GM12878 (cell line): ENCODE results near the gene DCAF4. TPM values are rescaled to one million over a fixed set of nuclear protein-coding genes. Genes with fewer than 3 reads are reported as not detected.

Source experiments
- ATAC-seq: fragments of 200-7000 bp; cut with Tn5 transposase; 3 replicates; pipeline ENCODE4 v1.9.1; 2020; ENCODE audit warnings: mild to moderate bottlenecking, moderate library complexity
- BruUV-seq: library from RNA; stranded (reverse); fragments of 400-500 nt; replicated peaks from 2 replicates; lab custom pipeline; 2021; lab: Mats Ljungman, UMichigan
- CTCF ChIA-PET: fragments of 300-600 bp; sonication (Branson Sonifier 250); formaldehyde crosslinking; extraction: SDS; loops from one replicate; lab custom pipeline; 2021; ENCODE audit warnings: inconsistent platforms; lab: Yijun Ruan, JAX
- POLR2A ChIA-PET: fragments of 350-600 bp; formaldehyde crosslinking; extraction: SDS; loops from one replicate; lab custom pipeline; 2021; ENCODE audit warnings: inconsistent platforms; lab: Charles Lee
- RAD21 ChIA-PET: fragments of 300-600 bp; sonication (Branson Sonifier 250); formaldehyde crosslinking; loops from one replicate; lab custom pipeline; 2023; ENCODE audit warnings: antibody characterized with exemption; ENCODE audit not compliant: unreplicated experiment; lab: Charles Lee
- SMC1A ChIA-PET: fragments of 300-600 bp; sonication (Branson Sonifier 250); formaldehyde crosslinking; loops from one replicate; lab custom pipeline; 2023; ENCODE audit not compliant: unreplicated experiment, uncharacterized antibody; lab: Charles Lee
- DNase-seq: peaks from one replicate; pipeline ENCODE4 v3.0.0-alpha.2; 2011; ENCODE audit warnings: low read depth, low spot score
- FAIRE-seq: peaks from 3 replicates; lab custom pipeline; 2011; peaks lifted over from hg19 to GRCh38; lab: Jason Lieb, UNC
- H2AFZ ChIP-seq: 2 replicates; pipeline ENCODE4 v1.6.0; 2011; ENCODE audit warnings: low read depth, low read length, control low read depth; ENCODE audit not compliant: control insufficient read depth
- H3K27ac ChIP-seq: 2 replicates; pipeline ENCODE4 v1.5.1; 2011; ENCODE audit warnings: control low read depth; ENCODE audit not compliant: control insufficient read depth, insufficient read depth
- H3K27me3 ChIP-seq, 2 experiments: replicated peaks in 1 of 2; 2 replicates each; pipeline versions ENCODE4 v1.6.0 to v1.6.1; 2011; ENCODE audit warnings: low read length in 1 of 2; ENCODE audit not compliant: control insufficient read depth in 2 of 2, insufficient read depth in 2 of 2
- H3K36me3 ChIP-seq, 2 experiments: 2 replicates each; pipeline ENCODE4 v1.5.1; 2011; ENCODE audit warnings: low read length in 1 of 2; ENCODE audit not compliant: control insufficient read depth in 2 of 2, insufficient read depth in 2 of 2
- H3K4me1 ChIP-seq: 2 replicates; pipeline ENCODE4 v1.6.1; 2011; ENCODE audit warnings: mild to moderate bottlenecking, low read length, moderate library complexity, mixed read lengths; ENCODE audit not compliant: control insufficient read depth, insufficient read depth
- H3K4me2 ChIP-seq: 2 replicates; pipeline ENCODE4 v1.6.0; 2011; ENCODE audit warnings: control low read depth; ENCODE audit not compliant: control insufficient read depth, insufficient read depth
- H3K4me3 ChIP-seq: fragments of 200-600 bp; sonication (generic); 2 replicates; pipeline ENCODE4 v1.5.1; 2016
- H3K79me2 ChIP-seq: 2 replicates; pipeline ENCODE4 v1.6.0; 2011; ENCODE audit warnings: low read length; ENCODE audit not compliant: control insufficient read depth, insufficient read depth
- H3K9ac ChIP-seq: 2 replicates; pipeline ENCODE4 v1.8.0; 2011; ENCODE audit warnings: low read length, control low read depth, mixed read lengths; ENCODE audit not compliant: control insufficient read depth, insufficient read depth
- H3K9me3 ChIP-seq: replicated peaks from 3 replicates; pipeline ENCODE4 v1.5.1; 2011; ENCODE audit warnings: mild to moderate bottlenecking, low read length; ENCODE audit not compliant: control insufficient read depth, insufficient read depth
- H4K20me1 ChIP-seq: 2 replicates; pipeline ENCODE4 v1.6.0; 2011; ENCODE audit not compliant: control insufficient read depth, insufficient read depth
- BRCA1 ChIP-seq: IDR thresholded peaks from 2 replicates; pipeline ENCODE4 v1.6.1; 2011; ENCODE audit warnings: low read depth, low read length, improper control_type of control experiment
- EP300 ChIP-seq, 2 experiments: fragments of 150-350 bp in 1 of 2; IDR thresholded peaks; 2 replicates each; pipeline ENCODE4 v1.6.1; 2011 to 2012; ENCODE audit warnings: low read depth in 2 of 2, low read length in 2 of 2, borderline replicate concordance in 1 of 2, improper control_type of control experiment in 1 of 2, inconsistent platforms in 1 of 2; ENCODE audit not compliant: control insufficient read depth in 1 of 2
- MTA2 ChIP-seq: fragments of 450-650 bp; IDR thresholded peaks from 2 replicates; pipeline ENCODE4 v1.6.1; 2016; ENCODE audit warnings: low read depth, mild to moderate bottlenecking, moderate library complexity
- WGBS: methylation state at CpG from one replicate; pipeline ENCODE4 v1.1.6; 2016; ENCODE audit warnings: low lambda C conversion rate; ENCODE audit not compliant: insufficient replicate concordance, insufficient coverage; ENCODE audit errors: missing lambda C conversion rate; 5-methylcytosine and 5-hydroxymethylcytosine counted together
- in situ Hi-C: fragments of 300-500 bp; cut with MboI; formaldehyde crosslinking; loops from 9 replicates; pipeline ENCODE4 v1.14.3; 2018; ENCODE audit warnings: mixed read lengths
- intact Hi-C: fragments of 100-400 bp; cut with micrococcal nuclease; formaldehyde crosslinking; loops from one replicate; pipeline ENCODE4 v1.14.2; 2022; ENCODE audit not compliant: unreplicated experiment
- polyA plus RNA-seq, 11 experiments: library from polyadenylated mRNA; depleted of rRNA in 4 of 11; unstranded in 6 of 11; stranded (reverse) in 5 of 11; fragments of >200 nt; fragmentation: Nextera tagmentation in 4 of 11; fragmentation: Illumina TruSeq in 1 of 11; extraction: Ambion mirVana in 4 of 11; extraction: Trizol in 1 of 11; gene quantifications; 1 replicate in 1 of 11; 2 replicates in 10 of 11; pipeline versions ENCODE4 v1.2.1 to v1.2.3, GENCODE V29; 2011 to 2016; ENCODE audit warnings: inconsistent platforms in 2 of 11, missing spikeins in 2 of 11, low read depth in 1 of 11
- total RNA-seq, 4 experiments: library from RNA; depleted of rRNA in 3 of 4; stranded (reverse); fragments of >200 nt in 3 of 4; fragmentation: Illumina TruSeq in 1 of 4; extraction: Trizol in 1 of 4; gene quantifications; 2 replicates each; pipeline versions ENCODE4 v1.2.1 to v1.2.3, GENCODE V29; 2013 to 2021
- TF ChIP-seq, protein P1 (sequence below): fragments of 450-650 bp; IDR thresholded peaks from 2 replicates; pipeline ENCODE4 v1.6.1; 2016; ENCODE audit warnings: mild to moderate bottlenecking, moderate library complexity, borderline replicate concordance

DCAF4 gene
- total and polyA plus RNA-seq, 10 of the 15 experiments (the other 5 are each of a cell fraction or from before 2014, with no cell fraction given): 2.6 to 51.1 (median 21.0) TPM

- SMC1A ChIA-PET: interaction anchor here (0.6 to 2.2 kb wide), 7 partner anchors 8 to 339 kb away, joined by 3 to 8 read pairs (median 3); no protein-coding TSS in a partner anchor
- DNase-seq (no peak), FAIRE-seq (no peak), ATAC-seq (no peak)
- in situ Hi-C loops: no loop called here
- 86% methylated on average over 7 of the region's 7 CpGs for WGBS
- intact Hi-C loops: no loop called here
- POLR2A ChIA-PET: interaction anchor here (0.9 kb wide), 1 partner anchor 12 kb away, joined by 4 read pairs; the partner anchor contains the start of gene DPF3
- no peak overlapping the region for H3K27ac ChIP-seq
- H3K4me1 ChIP-seq: peaks cover 14% of the 10 kb centered on the region
- RAD21 ChIA-PET: interaction anchor here (1.2 kb wide), 1 partner anchor 12 kb away, joined by 4 read pairs; the partner anchor contains the start of gene DPF3
- no peak overlapping the region for H2AFZ ChIP-seq
- H3K4me3 ChIP-seq: no peak overlapping the region
- no peak overlapping the region for H3K4me2 ChIP-seq
- H3K9me3 ChIP-seq: peaks cover 4% of the 10 kb centered on the region; the same call in 2 of the 3 replicates
- BruUV-seq: no TSS peak
- no peaks in the 10 kb centered on the region for H3K36me3 ChIP-seq
- CTCF ChIA-PET: interaction anchor here (0.9 to 1.0 kb wide), 3 partner anchors 19 to 365 kb away, joined by 3 to 5 read pairs (median 4); no protein-coding TSS in a partner anchor
- H4K20me1 ChIP-seq: no peaks in the 10 kb centered on the region
- no peaks in the 10 kb centered on the region for H3K27me3 ChIP-seq
- no peak for TF ChIP-seq BRCA1
- no peak for TF ChIP-seq MTA2
- TF ChIP-seq, protein P1, sequence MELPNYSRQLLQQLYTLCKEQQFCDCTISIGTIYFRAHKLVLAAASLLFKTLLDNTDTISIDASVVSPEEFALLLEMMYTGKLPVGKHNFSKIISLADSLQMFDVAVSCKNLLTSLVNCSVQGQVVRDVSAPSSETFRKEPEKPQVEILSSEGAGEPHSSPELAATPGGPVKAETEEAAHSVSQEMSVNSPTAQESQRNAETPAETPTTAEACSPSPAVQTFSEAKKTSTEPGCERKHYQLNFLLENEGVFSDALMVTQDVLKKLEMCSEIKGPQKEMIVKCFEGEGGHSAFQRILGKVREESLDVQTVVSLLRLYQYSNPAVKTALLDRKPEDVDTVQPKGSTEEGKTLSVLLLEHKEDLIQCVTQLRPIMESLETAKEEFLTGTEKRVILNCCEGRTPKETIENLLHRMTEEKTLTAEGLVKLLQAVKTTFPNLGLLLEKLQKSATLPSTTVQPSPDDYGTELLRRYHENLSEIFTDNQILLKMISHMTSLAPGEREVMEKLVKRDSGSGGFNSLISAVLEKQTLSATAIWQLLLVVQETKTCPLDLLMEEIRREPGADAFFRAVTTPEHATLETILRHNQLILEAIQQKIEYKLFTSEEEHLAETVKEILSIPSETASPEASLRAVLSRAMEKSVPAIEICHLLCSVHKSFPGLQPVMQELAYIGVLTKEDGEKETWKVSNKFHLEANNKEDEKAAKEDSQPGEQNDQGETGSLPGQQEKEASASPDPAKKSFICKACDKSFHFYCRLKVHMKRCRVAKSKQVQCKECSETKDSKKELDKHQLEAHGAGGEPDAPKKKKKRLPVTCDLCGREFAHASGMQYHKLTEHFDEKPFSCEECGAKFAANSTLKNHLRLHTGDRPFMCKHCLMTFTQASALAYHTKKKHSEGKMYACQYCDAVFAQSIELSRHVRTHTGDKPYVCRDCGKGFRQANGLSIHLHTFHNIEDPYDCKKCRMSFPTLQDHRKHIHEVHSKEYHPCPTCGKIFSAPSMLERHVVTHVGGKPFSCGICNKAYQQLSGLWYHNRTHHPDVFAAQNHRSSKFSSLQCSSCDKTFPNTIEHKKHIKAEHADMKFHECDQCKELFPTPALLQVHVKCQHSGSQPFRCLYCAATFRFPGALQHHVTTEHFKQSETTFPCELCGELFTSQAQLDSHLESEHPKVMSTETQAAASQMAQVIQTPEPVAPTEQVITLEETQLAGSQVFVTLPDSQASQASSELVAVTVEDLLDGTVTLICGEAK: no peak
- no peak for TF ChIP-seq EP300 (IDR thresholded peaks at IDR 0.05; ENCODE audit: borderline replicate concordance in 1 of 2, control insufficient read depth in 1 of 2, low read depth in 2 of 2, low read length in 2 of 2)
- no peak overlapping the region for H3K9ac ChIP-seq
- H3K79me2 ChIP-seq: no peaks in the 10 kb centered on the region
Observed at GRCh38 chr14:72882463-72882862, 43.8 kb upstream of the DCAF4 start.
